Measurements from ENCODE around the gene UNC50. TPM values are rescaled to one million over a fixed set of nuclear protein-coding genes. Genes with fewer than 3 reads are reported as not detected.

Gene UNC50, protein sequence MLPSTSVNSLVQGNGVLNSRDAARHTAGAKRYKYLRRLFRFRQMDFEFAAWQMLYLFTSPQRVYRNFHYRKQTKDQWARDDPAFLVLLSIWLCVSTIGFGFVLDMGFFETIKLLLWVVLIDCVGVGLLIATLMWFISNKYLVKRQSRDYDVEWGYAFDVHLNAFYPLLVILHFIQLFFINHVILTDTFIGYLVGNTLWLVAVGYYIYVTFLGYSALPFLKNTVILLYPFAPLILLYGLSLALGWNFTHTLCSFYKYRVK
- total RNA-seq: 10 to 100 TPM; 36.1 to 45.3 TPM

DNA sequence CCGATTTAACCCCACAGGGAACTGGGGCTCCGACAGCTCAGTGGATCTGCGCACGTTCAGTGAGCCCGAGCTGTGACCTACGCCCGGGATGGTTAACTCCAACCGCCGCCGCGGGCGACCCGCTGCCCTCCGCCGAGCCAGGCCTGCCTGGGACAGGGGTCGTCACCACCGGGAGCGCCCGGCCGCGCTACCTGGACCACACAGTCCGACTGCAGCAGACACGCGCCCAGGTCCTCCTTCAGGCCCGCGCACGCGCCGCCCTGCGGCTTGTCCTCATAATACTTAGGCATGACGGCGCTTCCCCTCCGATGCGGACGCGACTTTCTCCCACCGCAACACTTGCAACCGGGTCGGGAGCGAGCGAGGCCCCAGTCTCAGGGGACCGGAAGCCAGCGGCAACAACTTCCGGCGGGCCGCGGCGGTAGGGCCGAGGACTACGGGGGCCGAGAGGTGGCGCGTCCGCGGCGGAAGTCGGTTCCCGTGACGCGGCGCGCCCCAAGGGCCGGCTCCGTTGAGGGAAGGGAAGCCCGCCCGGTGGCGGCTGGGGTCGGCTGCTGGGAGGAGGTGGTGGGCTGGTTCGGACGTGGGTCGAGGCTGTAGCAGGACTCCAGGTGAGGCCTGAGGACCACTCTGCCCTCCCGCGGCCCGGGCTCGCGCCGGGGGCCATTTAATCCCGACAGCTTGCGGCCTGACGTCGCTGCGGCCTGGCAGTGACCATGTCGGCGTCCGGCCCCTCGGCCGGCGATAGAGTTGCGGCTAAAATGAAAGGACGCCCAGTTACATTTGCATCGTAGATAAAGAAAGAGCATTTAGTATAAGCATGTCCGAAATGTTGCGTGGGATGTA is at the start of gene UNC50, which contains the start of gene COA5:
Gene UNC50, plus strand, starts transcription at position 474 of the 846 bp plus-strand sequence. CDS start 1,171 bp downstream, outside the sequence.
Gene COA5, minus strand, starts transcription at position 397 of the 846 bp plus-strand sequence. Its CDS starts 107 bp downstream, at position 290.

Other genes starting within 250 kb of the UNC50 start
- 10 to 100 TPM; 24.1 to 25.0 TPM for gene INPP4A, start 163.7 kb upstream of the UNC50 start, total RNA-seq
- 10 to 100 TPM; 17.6 to 18.6 TPM for gene COA5, start 77 bp upstream of the UNC50 start, total RNA-seq
- 1 to 10 TPM; 1.0 to 1.7 TPM for gene MGAT4A, start 122.5 kb downstream of the UNC50 start, total RNA-seq